HEK293 (cell line): ENCODE measurements around the gene CCDC142.

ENCODE experiments used
- BCL11B ChIP-seq: fragments of 450-650 bp; formaldehyde crosslinking; IDR thresholded peaks from 2 replicates; pipeline ENCODE4 v1.5.1; 2016; ENCODE audit warnings: low read depth, missing biosample characterization, missing genetic modification characterization
- CTCF ChIP-seq: fragments of 450-650 bp; formaldehyde crosslinking; IDR thresholded peaks from 2 replicates; pipeline ENCODE4 v1.5.1; 2016; ENCODE audit warnings: missing biosample characterization, missing genetic modification characterization
- GLI2 ChIP-seq: fragments of 450-650 bp; formaldehyde crosslinking; IDR thresholded peaks from 2 replicates; pipeline ENCODE4; 2017; ENCODE audit warnings: missing biosample characterization, missing genetic modification characterization, low read depth, borderline replicate concordance
- SP2 ChIP-seq: fragments of 450-650 bp; formaldehyde crosslinking; IDR thresholded peaks from 2 replicates; pipeline ENCODE4 v1.5.1; 2016; ENCODE audit warnings: missing biosample characterization, missing genetic modification characterization
- SP3 ChIP-seq: fragments of 450-650 bp; formaldehyde crosslinking; IDR thresholded peaks from 2 replicates; pipeline ENCODE4 v1.5.1; 2016; ENCODE audit warnings: missing biosample characterization, missing genetic modification characterization
- YY1 ChIP-seq: fragments of 450-650 bp; formaldehyde crosslinking; IDR thresholded peaks from 2 replicates; pipeline ENCODE4 v1.5.1; 2018; ENCODE audit warnings: missing biosample characterization, missing genetic modification characterization
- ZBTB11 ChIP-seq: fragments of 450-650 bp; formaldehyde crosslinking; conservative IDR thresholded peaks from 2 replicates; pipeline ENCODE4 v1.5.1; 2016; ENCODE audit warnings: low read depth, missing biosample characterization, missing genetic modification characterization
- ZNF214 ChIP-seq: fragments of 450-650 bp; formaldehyde crosslinking; IDR thresholded peaks from 2 replicates; pipeline ENCODE4 v1.5.1; 2017; ENCODE audit warnings: missing biosample characterization, mild to moderate bottlenecking, missing genetic modification characterization, borderline replicate concordance
- ZNF324 ChIP-seq: fragments of 450-650 bp; formaldehyde crosslinking; IDR thresholded peaks from 2 replicates; pipeline ENCODE4 v1.5.1; 2016; ENCODE audit warnings: missing biosample characterization, missing genetic modification characterization
- ZNF335 ChIP-seq: fragments of 450-650 bp; formaldehyde crosslinking; conservative IDR thresholded peaks from 2 replicates; pipeline ENCODE4 v1.5.1; 2016; ENCODE audit warnings: missing biosample characterization, missing genetic modification characterization
- ZNF423 ChIP-seq: fragments of 450-650 bp; formaldehyde crosslinking; IDR thresholded peaks from 2 replicates; pipeline ENCODE4 v1.5.1; 2016; ENCODE audit warnings: missing biosample characterization, missing genetic modification characterization
- ZNF660 ChIP-seq: fragments of 450-650 bp; IDR thresholded peaks from 2 replicates; pipeline ENCODE4 v1.5.1; 2018; ENCODE audit warnings: missing biosample characterization, mild to moderate bottlenecking, missing genetic modification characterization
- ZSCAN23 ChIP-seq: fragments of 450-650 bp; formaldehyde crosslinking; IDR thresholded peaks from 2 replicates; pipeline ENCODE4 v1.5.1; 2016; ENCODE audit warnings: missing biosample characterization, missing genetic modification characterization

DNA sequence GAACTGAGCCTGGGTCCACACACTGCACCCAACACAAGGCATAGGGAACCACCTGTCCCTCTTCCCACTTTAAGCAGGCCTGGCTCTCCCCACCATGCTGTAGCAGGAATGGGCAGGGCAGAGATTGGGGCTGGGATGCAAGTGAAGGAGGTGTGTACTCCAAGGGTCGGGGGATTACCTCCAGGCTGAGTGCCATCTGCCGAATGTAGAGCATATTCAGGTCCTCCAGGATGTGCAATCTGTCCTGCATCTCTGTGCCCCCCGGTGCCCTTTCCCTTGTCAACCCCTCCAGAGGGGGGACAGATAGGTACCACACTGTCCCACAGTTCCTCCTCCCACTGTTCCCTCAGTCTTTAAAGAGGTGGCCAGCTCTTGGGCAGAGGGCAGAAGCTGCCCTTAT lies 43.4 kb downstream of the CCDC142 start:
- no peak for TF ChIP-seq CTCF (tag by site-specific recombination)
- no peak for TF ChIP-seq YY1
- no peak for TF ChIP-seq GLI2 (tag by site-specific recombination)
- no peak for TF ChIP-seq ZNF214 (tag by site-specific recombination)
- no peak for TF ChIP-seq ZNF335 (tag by site-specific recombination)
- TF ChIP-seq ZBTB11 (tag by site-specific recombination) = no peak
- no peak for TF ChIP-seq ZNF660 (tag by site-specific recombination)
- TF ChIP-seq SP3 (tag by site-specific recombination) = no peak
- no peak for TF ChIP-seq BCL11B
- TF ChIP-seq ZNF324 (tag by site-specific recombination) = no peak
- TF ChIP-seq SP2 (tag by site-specific recombination) = no peak
- TF ChIP-seq ZSCAN23 (tag by site-specific recombination) = no peak
- no peak for TF ChIP-seq ZNF423 (tag by site-specific recombination)
